GM13976 (cell line): ENCODE data around the gene MXI1.
"Not testable (repeated sequence)": the region's sequence is repeated elsewhere in the genome, so short reads cannot be mapped to it uniquely, and the experiment has no call there.

ENCODE experiments used
- DNase-seq: peaks from one replicate; pipeline ENCODE4 v3.0.0; 2012; ENCODE audit warnings: low spot score
- in situ Hi-C: fragments of 300-500 bp; cut with MboI; formaldehyde crosslinking; loops from one replicate; pipeline ENCODE4 v1.12.0; 2022; ENCODE audit warnings: low sequenced_read_pairs, mixed read lengths, inconsistent platforms; ENCODE audit not compliant: unreplicated experiment
- TF ChIP-seq, protein P1 (sequence below): IDR thresholded peaks from 2 replicates; pipeline ENCODE4 v1.5.1; 2012; ENCODE audit warnings: borderline replicate concordance, mild to moderate bottlenecking; ENCODE audit not compliant: insufficient read depth; ENCODE audit errors: extremely low read depth, missing control alignments, control extremely low read depth

Gene MXI1

DNA sequence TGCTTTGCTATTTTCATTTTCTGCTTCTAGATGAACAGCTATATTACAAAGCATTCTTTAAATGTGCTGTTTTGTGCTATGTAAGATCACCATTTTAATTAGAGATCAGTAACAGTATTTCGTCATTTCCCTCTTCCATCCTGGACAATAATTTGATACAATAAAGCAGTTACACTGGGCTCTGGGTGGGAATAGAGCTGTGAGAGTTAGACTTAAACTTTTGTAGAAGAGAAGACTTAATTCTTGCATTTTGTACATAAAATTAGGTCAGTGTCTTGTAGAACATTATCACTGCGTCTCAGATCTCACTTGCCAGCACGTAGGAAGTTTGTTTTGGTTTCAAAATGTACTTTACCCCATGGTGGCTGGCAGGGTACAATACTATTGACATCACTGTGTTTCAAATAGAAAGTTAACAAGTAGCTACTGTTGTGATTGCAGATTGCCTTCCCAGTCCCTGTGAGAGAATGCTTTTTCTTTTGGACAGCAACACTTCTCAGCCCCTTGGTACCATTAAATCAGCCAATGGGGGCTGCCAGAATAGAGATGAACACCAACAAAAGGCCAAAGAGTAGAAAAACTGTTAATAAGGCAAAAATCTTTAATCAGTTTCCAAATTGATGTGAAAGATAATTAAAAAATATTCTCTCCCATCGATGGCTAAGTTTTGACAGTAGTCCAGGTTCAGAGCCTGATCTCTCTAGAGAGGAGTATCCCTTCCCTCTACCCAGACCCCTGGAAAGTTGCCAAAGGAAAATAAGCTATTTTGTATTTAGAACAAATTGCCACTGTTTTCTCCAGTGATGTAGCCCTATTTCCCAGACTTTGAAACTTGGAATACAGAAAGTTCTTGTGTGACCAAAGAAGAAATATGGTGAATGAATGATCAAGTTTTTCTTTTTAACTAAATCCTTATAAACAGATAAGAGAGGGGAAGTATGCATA lies 62.2 kb downstream of the MXI1 start:
- TF ChIP-seq, protein P1, sequence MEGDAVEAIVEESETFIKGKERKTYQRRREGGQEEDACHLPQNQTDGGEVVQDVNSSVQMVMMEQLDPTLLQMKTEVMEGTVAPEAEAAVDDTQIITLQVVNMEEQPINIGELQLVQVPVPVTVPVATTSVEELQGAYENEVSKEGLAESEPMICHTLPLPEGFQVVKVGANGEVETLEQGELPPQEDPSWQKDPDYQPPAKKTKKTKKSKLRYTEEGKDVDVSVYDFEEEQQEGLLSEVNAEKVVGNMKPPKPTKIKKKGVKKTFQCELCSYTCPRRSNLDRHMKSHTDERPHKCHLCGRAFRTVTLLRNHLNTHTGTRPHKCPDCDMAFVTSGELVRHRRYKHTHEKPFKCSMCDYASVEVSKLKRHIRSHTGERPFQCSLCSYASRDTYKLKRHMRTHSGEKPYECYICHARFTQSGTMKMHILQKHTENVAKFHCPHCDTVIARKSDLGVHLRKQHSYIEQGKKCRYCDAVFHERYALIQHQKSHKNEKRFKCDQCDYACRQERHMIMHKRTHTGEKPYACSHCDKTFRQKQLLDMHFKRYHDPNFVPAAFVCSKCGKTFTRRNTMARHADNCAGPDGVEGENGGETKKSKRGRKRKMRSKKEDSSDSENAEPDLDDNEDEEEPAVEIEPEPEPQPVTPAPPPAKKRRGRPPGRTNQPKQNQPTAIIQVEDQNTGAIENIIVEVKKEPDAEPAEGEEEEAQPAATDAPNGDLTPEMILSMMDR: no peak
- DNase-seq: no peak
- in situ Hi-C loops: no loop called here

DNA sequence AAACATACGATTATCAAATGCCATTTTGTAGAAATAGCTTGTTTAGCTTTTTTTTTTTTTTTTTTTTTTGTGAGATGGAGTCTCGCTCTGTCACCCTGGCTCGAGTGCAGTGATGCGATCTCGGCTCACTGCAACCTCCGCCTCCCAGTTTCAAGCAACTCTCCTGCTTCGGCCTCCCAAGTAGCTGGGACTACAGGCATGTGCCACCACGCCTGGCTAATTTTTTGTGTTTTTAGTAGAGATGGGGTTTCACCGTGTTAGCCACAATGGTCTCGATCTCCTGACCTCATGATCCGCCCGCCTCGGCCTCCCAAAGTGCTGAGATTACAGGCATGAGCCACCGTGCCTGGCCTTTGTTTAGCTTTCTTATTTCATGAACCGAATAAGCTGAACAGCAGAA lies 65.6 kb downstream of the MXI1 start:
- in situ Hi-C loops: not testable (repeated sequence)

GRCh38 chr10:110273474-110273873 lies 66.1 kb downstream of the MXI1 start:
- TF ChIP-seq, protein P1: no peak
- in situ Hi-C loops: no loop called here
- DNase-seq: peak; percentile 13

More for the DNA sequence above, 65.6 kb downstream of the MXI1 start:
- not testable (repeated sequence) for DNase-seq

GRCh38 chr10:110274072-110274627 lies 66.7 kb downstream of the MXI1 start:
- TF ChIP-seq, protein P1: no peak
- in situ Hi-C loops: no loop called here
- DNase-seq: no peak

GRCh38 chr10:110274647-110275046 lies 67.2 kb downstream of the MXI1 start:
- no peak for DNase-seq
- in situ Hi-C loops: no loop called here
- TF ChIP-seq, protein P1: no peak

- in situ Hi-C loops: no loop called here
- TF ChIP-seq, protein P1: no peak
- no peak for DNase-seq
Observed at GRCh38 chr10:110275128-110275729, 67.8 kb downstream of the MXI1 start.

DNA sequence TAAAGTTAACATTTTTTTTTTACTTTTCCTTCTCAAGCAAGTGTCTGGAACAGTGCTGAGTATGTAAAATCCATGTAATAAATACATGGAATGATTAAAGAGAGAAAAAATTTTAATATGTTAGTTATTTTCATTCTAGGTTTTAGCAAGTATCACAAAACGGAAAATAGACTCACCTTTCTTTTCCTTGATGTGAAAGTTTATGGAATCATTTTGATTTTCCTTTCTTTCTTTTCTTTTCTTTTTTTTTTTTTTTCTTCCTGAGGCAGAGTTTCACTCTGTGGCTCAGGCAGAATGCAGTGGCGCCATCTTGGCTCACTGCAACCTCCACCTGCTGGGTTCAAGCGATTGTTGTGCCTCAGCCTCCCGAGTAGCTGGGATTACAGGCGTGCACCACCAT lies 69.2 kb downstream of the MXI1 start:
- in situ Hi-C loops: no loop called here
- DNase-seq: no peak
- TF ChIP-seq, protein P1: no peak
